Left kidney (tissue), 2 donors: ENCODE results near the gene OR2B6. TPM values are rescaled to one million over a fixed set of nuclear protein-coding genes. Genes with fewer than 3 reads are reported as not detected.
A peak's percentile ranks its signal among the peaks of the same experiment; 100 is the strongest.

Experiments
- DNase-seq: peaks from one replicate; pipeline ENCODE4 v3.0.0-alpha.2; 2013
- polyA plus RNA-seq: library from polyadenylated mRNA; unstranded; fragments of 120-200 nt; gene quantifications from one replicate; pipeline ENCODE4 v1.2.1, GENCODE V29; 2013; ENCODE audit not compliant: insufficient read length

The OR2B6 gene
- polyA plus RNA-seq, 1 donor: not detected

DNA sequence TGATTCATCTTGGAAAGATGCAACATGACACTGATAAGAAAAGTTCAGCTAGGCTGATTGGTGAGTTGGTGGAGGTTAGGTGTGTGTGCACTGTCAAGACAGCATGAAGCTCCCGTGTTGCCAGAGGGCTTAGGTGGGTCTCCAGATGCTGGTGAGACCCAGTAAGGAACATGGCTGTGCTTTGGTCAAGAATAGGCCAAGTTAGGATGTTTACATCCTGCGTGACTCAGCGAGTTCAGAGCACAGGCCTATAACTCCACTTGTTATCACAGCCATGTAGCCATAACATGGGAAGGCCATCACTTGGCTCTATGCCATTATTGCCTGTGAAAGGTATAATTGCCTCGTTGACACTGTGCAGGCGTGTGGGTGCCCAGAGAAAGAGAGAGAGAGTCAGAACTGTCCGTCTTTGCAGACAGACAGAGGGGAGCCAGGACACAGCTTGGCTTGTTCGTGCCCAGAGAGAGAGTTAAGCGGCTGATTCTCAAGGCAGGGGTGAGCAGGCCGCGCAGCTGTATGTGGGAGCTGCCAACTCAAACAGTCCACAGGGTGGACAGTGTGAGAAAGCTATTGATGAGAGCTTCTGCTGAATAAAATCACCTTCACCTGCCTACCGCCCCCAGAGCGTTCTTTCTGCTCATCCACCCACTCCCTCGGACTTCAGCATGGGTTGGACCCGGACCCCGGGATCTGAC lies 43.5 kb downstream of the OR2B6 start:
- no peak for DNase-seq

DNA sequence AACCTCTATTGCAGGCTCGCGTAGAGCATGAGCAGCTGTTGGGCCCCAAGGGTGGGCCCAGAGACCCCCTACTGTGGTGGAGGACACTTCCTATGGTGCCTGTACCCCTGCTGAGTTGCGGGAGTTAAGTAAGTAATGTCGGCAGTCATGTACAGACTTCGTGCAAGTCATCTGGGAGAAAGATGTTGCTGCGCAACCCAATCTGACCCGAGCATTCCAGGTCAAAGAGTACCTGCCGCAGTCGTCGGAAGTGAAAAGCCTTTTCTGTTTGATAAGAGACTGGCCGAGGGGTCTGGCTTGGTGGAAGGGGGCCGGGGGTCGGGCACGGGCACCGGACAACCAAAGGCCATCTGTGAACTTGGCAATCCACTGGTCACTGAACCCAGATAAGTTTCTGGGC lies 44.3 kb downstream of the OR2B6 start:
- DNase-seq: no peak

DNA sequence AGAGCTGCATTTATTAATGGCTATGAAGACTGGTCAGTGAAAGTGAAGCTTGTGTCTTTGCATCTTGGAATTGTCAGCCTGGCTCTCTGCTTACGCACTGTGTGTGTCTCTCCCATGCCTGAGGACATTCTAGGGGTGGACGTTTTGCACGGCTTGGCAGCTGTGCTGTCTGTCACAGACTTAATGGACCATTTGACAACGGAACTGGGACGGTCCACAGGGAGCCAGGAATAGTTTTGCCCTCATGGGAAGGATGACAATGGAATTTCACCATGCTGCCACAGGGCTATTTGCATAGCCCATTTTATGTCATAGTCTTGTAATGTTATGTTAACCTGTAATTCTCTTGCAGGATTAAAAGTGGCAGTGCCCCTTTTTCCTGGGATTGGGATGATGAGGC lies 44.7 kb downstream of the OR2B6 start:
- peak; percentile 33 for DNase-seq

DNA sequence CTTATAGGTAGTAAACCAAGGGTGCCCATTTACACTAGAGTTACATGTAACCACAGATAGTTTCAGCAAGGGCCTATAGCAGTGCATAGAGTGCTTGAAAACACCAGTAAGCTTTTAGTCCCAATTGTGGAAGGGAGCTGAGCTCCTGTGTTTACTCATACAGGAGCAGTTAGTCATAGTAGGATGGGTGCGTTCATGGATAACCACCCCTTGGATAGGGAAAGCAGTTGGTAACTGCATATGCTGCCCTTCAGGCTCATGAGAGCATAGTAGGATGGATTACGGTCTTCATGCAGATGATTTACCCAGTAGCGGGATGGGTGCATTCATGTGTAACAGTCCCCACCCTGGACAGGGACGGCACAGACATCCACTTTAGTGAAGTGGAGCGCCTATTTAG lies 45.1 kb downstream of the OR2B6 start:
- DNase-seq: no peak

DNA sequence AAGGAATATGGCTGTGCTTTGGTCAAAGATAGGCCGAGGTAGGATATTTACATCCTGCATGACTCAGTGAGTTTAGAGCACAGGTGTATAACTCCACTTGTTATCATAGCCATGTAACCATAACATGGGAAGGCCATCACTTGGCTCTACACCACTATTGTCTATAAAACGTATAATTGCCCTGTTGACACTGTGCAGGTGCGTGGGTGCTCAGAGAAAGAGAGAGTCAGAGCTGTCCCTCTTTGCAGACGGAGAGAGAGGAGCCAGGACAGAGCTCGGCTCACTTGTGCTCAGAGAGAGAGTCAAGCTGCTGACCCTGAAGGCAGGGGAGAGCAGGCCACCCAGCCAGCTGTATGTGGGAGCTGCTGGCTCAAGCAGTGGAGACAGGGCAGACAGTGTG lies 46.0 kb downstream of the OR2B6 start:
- no peak for DNase-seq

DNA sequence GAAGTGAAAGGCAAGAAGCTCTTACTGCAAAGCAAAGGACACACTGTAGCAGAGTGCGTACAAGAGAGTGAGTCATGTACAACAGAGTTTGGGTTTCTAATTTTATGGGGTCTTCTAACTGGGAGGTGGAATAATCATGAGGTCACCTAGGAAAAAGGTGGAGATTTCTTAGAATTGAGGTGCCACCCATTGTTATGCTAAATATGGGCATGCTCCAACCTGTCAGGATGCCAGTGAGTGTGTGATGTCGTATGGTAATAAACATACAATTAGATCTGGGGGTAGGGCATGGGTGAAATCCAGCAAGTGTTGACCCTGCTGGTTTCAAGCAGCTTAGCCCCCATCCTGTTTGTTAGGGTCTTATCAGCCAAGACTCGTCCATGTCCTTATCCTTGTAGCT lies 46.6 kb downstream of the OR2B6 start:
- DNase-seq: no peak

DNA sequence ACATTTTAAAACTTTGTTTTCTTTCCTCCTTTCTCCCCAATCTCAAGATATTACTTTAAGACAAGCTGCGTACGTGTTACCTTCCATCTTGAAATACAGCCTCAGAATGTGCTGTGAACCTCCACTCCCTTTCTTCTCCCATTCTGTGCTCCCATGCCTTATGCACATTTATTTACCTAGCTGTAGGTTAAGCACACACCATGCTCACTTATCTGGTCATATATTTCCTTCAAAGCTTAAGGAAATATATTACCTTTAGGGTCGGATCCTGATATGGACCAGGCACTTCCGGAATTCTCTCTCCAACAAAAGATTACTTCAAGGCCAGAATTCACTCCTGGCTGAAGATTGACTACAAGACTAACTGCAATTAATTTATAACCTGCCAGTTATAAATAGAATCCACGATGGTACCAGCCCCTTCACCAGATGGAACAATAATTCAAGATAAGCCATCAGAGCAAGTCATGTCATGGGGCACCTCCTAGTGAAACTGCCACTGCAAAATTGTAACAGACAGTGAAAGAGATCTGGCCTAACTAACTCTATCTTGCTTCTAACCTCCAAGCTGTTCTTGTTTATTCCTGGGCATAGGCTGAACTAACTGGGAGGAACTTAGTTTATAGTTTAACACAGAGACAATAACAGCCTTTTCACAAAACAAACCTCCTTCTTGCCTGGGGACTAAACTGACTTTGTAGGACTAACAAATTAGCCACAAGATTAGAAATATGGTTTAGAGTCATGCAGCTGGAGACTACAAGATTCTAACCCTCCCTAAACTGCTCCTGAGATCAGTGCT lies 47.5 kb downstream of the OR2B6 start:
- no peak for DNase-seq

DNA sequence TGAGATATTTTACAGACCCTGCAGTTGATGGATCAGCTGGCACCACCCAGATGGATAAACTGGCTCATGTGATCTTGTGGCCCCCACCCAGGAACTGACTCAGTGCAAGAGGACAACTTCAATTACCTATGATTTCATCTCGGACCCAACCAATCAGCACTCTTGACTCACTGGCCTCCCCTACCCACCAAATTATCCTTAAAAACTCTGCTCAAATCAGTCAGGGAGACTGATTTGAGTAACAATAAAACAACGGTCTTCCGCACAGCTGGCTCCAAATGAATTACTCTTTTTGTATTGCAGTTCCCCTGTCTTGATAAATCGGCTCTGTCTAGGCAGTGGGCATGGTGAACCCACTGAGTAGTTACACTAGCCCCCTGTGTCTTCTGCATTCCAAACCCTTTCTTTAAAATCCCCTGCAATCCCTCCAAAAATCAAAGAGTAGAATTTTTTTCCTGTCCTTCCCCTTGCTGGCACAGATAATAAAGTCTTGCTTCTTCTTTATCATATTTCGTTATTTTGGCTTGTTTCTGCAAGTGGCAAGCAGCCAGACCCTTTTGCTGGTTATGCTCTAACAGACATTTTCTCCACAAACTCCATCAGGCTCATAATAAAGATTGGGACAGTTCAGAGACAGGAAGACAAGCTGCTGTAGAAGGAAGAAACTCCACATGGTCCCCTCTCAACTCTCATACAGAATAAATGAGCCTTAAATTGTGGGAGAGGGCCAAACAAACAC lies 48.3 kb downstream of the OR2B6 start:
- DNase-seq: no peak

DNA sequence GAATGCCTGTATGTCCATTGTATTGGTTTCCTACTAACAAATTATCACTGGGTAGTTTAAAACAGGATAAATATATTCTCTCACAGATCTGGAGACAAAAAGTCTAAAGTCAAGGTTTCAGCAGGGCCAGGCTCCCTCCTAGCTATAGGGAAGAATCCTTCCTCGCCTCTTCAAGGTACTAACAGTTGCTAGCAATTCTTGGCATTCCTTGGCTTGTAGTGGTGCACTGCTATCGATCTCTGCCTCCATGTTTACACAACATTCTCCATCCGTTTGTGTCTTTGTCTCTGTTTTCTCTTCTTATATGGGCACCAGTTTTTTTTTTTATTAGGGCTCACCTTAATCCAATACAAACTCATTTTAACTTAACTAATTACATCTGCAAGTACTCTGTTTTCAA lies 48.9 kb downstream of the OR2B6 start:
- DNase-seq: no peak

Other genes with a start within 250 kb of the OR2B6 start
- not detected for gene OR2B2, start 44.8 kb upstream of the OR2B6 start, polyA plus RNA-seq
- gene ZNF165, start 123.3 kb downstream of the OR2B6 start, polyA plus RNA-seq: 4.9 TPM
- 13.1 TPM for gene ZSCAN16, start 167.4 kb downstream of the OR2B6 start, polyA plus RNA-seq
- 53.5 TPM for gene ZKSCAN8, start 184.6 kb downstream of the OR2B6 start, polyA plus RNA-seq